ENCODE results near the gene COL4A1.

GRCh38 chr13:110103534-110103933 is 203.4 kb downstream of the COL4A1 start:
- TF ChIP-seq CTCF (IDR thresholded peaks at IDR 0.05), result no peak
- TF ChIP-seq POLR2A (IDR thresholded peaks at IDR 0.05), result no peak

Data from vagina (tissue), 2 donors.